CD4-positive, alpha-beta T cell treated with Interferon gamma for 1 hour (primary cell): Measurements from ENCODE around the gene TMEM217.
"Not testable (repeated sequence)": the region's sequence is repeated elsewhere in the genome, so short reads cannot be mapped to it uniquely, and the experiment has no call there.

Source experiments
- DNase-seq: peaks from one replicate; pipeline ENCODE4 v3.0.0-alpha.2; 2020

Gene TMEM217

DNA sequence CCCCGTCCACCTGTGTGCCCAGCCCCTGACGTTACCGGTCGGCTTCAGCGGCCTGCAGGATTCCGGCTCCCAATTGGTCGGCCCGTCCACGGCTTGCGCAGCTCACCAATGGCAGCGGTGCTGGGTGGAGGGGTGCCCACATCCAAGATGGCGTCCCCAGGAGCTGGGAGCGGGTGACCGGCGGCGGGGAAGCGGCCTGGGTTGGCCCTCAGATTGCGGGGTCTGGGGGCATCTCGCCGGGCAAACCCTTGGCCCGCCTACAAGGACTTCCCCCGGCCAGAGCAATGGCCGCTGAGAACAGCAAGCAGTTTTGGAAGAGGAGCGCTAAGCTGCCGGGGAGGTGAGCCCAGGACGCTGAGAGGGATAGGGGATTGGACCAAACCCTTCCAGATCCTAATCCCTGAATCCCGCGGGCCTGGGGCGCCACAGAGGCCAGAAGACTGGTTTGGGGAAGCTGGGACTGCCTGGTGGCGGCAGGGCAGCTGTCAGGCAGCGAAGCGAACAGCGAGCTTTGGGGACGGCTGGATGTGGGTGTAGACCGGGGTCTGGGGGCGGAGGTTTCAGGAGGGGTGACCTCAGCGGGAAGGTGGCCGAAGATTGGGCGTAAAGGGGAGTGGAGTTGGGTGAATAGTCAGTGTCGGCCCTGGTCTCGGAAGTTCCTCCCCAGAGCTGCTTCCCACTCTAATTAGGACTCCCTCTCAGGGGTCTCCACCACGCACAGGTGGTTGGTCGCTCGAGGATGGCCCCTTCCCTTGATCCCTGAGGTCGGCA lies at the start of gene TMEM217, which contains the start of gene TBC1D22B:
Gene TMEM217 (minus strand): TSS at position 511 of the 771 bp plus-strand sequence. CDS start 39,114 bp downstream, outside the sequence.
Gene TBC1D22B (plus strand): TSS at position 139 of the 771 bp plus-strand sequence. CDS start 146 bp downstream, at position 285.
- peak; percentile 94 for DNase-seq

DNA sequence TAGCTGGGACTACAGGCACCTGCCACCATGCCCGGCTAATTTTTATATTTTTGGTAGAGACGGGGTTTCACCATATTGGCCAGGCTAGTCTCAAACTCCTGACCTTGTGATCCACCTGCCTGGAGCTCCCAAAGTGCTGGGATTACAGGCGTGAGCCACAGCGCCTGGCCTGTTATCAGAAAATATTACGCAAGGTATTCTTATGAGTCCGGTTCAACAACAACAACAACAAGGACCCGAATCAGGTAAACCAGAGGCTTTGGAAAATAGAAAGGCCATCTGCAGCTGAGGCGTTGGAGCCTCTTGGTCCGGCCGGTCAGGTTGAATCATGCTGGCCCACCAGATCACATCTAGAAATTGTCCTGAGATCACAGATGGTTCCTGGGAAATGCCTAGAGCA lies 49.5 kb upstream of the TMEM217 start:
- not testable (repeated sequence) for DNase-seq

DNA sequence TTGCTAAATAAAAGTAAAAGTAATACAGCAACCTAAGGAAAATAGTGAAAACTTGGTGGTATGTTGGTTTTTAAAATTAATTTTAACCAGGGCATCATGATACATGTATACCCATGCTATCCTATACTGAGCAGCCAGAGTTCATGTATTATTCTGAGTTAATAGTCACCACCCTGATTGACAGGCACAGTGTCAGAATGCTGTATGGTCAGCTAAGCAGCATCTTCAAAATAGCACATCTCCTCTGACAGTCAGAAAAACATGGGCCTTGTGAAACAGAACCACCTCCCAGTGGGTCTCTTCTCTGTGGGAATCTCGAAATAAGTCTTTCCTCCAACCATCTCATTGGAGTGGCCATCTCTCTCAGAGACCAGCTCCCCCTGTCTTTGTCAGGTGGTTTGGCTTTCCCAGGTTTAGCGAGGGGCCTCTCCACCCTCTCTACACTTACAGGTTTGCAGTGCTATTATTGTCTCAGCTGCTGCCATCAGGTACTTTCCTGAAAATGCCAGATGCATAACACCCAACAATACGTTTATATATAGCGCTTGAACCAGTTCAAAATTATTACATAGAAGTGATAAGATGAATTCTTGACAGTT lies 48.8 kb upstream of the TMEM217 start:
- DNase-seq = no peak

DNA sequence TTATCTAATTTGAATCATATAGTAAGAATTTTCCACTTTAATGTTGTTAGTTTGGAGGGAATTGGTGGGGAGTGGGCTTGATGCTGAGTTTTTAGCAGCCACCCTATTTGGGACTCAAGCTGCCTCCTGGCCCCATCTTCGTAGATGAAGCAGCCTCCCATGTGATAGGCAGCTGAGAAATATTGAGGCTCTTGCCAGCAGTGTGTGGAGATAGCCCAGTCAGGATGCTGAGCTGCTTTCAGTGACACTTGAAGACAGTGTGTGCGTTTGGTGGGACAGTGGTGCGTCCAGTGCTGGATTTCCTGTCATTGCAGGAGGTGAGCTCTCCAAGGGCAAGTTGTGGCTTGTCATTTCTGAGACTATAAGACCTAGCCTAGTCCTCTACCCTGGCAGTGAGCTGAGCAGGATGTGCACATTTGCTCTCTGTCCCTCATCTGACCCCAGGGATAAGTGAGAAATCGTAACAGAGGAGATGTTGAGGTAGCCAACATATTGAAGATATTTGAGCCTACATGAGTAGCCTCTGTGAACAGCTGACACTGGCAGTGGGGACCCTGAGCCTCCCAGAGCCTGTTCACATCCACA lies 48.0 kb upstream of the TMEM217 start:
- no peak for DNase-seq

DNA sequence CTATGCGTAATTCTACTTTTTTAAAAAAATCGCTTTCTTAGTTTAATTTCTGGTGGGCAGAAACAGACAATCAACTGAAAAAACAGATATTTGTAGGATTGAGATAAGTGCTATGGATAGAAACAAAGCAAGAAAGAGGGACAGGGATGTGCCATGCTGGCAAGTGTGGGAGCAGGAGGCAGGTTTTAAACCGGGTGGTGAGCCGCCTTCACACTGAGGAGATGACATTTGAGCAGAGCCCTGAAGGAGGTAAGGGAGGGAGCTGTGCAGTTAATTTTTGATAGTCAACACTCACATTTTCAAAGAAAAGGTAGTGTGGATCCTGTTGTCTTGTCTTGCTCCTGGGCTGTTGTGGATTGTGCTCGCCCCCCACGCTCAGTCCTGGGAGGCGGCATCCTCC lies 46.8 kb upstream of the TMEM217 start:
- no peak for DNase-seq

DNA sequence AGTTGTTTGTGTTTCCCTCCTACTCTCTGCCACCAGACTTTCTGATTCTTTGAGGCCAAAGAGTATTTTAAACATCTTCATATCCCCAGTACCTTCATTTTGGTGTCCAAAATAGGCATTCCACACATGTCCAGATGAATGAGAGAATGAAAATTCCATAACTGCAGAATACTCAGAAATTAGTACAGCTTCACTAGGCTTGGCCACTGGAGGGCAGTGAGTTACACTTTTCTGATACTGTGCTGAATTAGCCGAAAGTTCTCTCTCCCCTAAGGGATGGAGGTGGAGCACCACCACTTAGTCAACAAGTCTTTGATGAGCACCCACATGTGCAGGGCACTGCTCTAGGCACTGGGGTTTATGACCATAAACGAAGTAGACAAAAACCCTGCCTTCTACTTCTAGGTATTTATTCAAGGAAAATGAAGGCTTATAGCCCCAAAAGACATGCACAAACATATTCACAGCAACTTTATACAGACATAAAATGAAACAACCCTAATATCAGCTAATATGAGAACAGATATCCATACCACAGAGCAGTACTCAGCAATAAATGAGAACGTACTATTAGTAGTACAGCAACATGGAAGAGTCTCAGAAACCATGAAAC lies 46.1 kb upstream of the TMEM217 start:
- no peak for DNase-seq

DNA sequence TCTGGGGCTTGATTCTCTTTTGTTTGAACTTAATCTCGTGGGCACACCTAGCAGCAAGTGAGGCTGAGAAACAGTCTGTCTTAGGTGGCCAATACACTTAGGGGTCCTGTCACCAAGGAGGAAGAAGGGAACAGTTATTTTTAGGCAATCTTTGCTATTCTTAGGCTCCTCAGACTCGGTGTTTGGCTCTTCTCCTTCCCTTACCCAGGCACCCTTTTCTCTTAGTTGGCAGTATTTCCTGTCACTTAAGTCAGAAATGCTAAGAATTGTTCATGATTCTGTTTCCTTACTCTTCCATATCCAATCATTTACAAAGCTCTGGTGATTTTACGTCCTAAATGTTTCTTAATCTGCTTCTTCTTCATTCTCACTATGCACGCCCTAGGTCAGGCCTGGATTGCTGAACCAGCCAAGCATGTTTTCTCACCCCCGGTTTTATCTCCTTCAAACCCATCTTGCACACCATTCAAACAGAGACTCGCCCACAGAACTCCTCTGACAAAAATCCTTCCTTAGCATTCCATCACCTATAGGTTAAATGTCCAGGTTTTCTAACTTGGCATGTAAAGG lies 45.2 kb upstream of the TMEM217 start:
- no peak for DNase-seq

DNA sequence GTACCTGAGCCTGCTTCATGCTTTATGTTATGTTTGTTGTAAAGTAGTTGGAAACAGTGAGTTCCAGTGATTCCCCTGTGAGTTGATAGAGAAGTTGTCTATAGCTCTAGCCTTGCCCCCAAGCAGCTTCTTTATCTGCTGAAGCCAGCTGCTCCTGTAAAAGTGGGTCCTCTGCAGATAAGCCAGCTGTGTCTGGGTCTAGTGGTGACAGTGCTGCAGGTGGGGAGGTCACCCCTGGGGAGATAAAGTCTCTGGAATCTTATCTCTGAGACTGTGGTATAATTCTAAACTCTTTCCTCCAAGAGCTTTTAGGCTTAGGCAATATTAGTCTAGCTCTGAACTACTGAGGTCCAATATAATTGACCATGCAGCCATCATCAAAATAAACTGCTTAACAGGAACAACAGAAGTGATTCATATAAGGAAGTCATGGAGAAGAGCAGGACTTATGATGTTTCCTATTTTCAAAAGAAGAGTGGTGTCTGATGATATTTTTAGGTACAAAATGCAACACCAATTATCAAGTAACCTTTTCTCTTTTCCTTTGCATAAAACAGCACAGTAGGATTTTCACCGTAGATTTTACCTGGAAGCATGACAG lies 44.2 kb upstream of the TMEM217 start:
- no peak for DNase-seq

DNA sequence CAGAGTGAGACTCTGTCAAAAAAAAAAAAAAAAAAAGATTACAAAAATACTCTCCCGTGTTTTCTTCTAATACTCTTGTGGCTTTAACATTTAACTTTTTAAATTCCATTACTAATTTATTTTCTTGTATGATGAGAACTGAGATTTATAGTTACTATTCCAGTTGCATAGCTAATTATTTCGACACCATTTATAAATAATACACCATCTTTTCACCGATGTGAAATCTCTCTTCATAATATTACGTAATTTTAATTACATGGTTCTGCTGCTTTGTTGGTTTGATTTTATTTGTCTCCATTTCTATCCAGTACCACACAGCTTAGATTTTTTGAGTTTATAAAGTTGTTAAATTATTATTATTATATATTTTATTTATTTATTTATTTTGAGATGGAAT lies 42.0 kb upstream of the TMEM217 start:
- no peak for DNase-seq

DNA sequence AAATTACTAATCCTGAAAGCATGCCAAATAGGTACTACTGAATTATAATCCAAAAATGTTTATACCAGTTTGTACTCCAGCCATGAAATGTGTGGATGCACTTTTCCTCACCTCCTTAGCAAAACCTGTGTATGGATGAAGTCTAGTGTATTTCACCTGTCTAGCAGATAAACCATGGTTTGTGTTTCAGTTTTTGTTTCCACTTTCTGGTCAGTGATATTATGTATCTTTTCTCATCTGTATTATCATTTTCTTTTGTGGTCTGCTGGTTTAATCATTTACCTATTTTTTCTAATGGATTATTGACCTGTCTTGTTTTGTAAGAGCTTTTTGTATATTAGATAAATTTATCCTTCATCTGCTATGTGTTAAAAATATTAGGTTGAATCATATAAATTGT lies 41.0 kb upstream of the TMEM217 start:
- no peak for DNase-seq

DNA sequence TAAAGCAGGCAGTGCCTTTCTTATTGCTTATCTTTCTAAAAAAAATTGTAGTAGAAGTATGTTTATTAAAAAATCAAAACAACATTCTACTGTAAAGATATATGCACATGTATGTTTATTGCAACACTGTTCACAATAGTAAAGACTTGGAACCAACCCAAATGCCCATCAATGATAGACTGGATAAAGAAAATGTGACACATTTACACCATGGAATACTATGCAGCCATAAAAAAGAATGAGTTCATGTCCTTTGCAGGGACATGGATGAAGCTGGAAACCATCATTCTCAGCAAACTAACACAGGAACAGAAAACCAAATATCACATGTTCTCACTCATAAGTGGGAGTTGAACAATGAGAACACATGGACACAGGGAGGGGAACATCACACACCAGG lies 39.7 kb upstream of the TMEM217 start:
- DNase-seq = not testable (repeated sequence)

DNA sequence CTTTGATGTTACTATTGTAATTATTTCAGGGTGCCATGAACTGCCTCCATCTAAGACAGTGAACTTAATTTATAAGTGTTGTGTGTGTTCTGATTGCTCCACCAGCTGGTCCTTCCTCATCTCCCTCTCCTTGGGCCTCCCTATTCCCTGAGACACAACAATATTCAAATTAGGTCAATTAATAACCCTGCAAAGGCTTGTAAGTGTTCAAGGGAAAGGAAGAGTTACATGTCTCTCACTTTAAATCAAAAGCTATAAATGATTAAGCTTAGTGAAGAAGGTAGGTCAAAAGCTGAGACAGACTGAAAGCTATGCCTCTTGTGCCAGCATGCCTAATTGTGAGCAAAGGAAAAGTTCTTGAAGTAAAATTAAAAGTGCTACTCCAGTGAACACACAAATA lies 35.5 kb upstream of the TMEM217 start:
- DNase-seq = no peak

DNA sequence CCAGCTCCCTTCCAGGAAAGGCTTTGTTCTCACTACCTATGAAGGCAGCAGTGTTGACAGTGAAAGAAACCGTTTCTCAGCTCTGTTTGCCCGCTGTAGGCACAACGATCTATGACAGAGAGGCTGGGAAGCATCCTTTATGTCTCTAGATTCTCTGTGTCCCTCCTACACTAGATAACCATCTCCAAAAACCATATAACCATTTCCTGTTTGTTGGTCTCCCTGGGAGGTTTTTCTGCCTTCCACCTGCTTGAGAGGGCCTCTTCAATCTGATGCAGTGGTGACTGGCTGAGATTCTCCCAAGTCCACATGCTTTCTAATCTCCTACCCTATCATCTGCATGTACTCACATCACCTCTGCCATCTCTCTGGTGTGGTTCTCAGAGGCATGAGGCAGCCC lies 32.0 kb upstream of the TMEM217 start:
- no peak for DNase-seq

DNA sequence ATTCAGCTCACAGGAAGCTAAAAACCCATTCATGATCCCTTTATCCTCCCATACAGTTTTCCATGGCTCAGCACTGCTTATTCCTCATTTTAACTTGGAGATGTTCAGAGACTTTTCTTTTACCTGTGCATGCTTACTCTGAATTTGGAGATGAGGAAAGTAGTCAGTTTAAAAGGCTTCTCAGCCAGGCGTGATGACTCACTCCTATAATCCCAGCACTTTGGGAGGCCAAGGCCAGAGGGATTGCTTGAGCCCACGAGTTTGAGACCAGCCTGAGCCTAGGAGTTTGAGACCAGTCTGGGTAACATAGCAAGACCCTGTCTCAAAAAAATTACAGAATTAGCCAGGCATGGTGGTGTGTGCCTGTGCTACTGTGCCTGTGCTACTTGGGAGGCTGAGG lies 30.3 kb upstream of the TMEM217 start:
- no peak for DNase-seq

DNA sequence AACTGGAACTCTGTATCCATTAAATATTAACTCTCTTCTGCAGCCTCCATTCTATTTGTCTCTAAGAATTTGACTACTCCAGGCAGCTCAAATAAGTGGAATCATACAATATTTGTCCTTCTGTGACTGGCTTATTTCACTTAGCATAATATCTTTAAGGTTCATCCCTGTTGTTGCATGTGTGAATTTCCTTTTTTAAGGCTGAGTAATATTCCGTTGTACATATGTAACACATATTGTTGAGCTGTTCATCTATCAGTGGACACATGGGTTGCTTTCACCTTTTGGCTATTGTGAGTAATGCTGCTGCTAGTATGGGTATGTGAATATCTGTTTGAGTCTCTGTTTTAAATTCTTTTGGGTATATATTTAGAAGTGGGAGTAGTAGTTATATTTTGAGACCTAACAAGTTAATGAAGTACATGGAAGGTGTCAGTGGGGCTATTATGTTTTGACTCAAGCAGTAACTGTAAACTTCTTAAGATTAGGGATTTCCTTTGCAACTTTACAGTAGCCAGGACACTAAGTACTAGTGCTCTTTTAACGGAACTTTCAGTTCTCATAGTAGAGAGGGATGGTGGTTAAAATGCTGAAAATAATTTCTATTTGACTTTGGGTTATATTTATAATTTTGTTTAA lies 29.7 kb upstream of the TMEM217 start:
- DNase-seq = no peak

DNA sequence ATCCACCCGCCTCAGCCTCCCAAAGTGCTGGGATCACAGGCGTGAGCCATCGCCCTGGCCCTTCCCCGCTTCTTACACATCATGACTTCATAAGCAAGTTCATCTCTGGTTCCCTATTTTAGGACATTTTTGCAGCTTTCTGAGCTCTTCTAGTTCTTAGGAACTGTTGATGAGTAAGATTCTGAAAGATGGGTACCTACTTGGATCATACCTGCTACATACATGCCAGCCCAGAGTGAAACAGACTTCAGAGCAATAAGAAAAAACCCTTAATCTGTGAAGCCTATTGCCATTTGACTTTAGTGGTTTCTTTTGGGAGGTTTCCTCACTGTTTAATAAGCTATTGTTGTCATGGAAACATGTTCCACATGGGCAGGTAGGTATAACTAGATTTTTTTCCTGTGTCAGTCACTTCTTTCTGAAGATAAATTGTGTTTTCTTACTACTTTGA lies 27.9 kb upstream of the TMEM217 start:
- DNase-seq = no peak

DNA sequence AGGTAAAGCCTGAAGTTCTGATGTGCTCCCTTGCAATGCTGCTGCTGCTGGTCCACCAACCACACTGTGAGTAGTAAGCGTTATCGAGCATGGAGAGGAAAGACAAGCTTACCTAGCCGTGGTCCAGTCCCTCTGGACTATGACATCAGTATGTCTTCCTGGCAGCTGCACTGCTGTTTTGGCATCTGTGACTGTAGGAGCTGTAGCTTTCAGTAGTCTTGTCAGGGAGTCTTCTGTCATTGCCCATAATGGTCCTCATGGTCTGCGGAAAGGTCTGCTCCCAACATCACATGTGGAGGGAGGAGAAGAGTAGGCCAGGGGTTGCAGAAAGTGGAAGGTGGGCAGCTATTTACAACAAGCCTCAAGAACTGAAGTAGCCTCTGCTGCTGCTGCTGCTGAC lies 26.8 kb upstream of the TMEM217 start:
- no peak for DNase-seq

DNA sequence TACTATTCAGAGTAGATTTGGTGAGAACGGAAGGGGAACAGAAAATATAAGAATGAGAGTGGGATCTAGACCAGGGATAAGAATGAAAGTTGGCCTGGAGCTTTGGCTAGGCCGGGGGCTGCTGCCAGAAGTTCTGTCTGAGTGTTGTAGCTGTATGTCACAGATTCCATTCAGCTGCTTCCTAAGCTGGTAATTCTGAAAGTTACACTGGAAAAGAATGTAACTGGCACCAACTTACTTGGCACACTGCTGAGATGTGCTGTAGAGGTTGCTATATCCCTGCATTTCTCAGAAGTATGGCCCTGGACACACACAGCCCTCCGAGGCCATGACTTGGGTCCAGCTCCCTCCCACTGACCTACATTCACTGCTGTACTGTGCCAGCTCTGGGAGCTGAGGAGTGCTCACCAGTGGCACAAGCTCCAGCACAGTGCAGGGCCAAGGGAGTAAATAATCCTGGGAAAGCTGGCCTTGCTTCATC lies 25.8 kb upstream of the TMEM217 start:
- DNase-seq = no peak

DNA sequence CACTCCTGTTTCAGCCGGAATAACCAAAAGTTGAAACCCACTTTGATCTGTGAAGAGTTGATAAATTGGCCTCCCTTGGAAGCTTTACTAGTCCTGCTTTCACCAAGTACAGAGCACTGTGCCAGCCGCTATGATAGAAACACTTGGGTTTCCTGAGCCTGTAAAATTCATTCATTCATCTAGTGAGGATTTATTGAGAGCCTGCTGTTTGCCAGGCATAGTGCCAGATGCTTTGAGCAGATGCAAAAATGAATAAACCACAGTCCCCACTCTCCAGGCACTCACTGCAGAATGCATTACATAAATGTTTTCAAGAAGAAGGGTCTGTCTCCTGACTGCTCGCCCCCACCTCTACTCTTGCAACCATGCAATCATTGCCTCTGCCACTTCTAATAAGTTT lies 25.3 kb upstream of the TMEM217 start:
- no peak for DNase-seq

DNA sequence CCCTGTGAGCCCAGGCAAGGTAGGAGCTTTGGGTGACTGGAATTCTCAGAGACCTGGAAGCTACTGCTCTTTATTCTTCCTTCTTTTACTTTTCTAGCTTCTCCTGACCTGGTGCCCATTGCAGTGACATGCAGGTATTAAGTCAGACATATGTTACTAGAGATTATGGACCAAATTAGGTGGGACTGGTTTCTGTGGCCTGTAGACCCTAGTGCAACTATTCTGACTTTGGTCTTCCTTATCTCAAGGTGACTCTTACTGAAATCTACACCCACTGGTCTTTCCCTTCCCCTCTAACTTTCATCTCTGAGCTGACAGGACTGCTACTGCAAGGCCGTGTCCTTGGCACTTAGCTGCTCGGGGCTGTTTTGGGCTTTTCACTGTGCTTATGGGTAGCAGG lies 24.4 kb upstream of the TMEM217 start:
- DNase-seq = no peak

DNA sequence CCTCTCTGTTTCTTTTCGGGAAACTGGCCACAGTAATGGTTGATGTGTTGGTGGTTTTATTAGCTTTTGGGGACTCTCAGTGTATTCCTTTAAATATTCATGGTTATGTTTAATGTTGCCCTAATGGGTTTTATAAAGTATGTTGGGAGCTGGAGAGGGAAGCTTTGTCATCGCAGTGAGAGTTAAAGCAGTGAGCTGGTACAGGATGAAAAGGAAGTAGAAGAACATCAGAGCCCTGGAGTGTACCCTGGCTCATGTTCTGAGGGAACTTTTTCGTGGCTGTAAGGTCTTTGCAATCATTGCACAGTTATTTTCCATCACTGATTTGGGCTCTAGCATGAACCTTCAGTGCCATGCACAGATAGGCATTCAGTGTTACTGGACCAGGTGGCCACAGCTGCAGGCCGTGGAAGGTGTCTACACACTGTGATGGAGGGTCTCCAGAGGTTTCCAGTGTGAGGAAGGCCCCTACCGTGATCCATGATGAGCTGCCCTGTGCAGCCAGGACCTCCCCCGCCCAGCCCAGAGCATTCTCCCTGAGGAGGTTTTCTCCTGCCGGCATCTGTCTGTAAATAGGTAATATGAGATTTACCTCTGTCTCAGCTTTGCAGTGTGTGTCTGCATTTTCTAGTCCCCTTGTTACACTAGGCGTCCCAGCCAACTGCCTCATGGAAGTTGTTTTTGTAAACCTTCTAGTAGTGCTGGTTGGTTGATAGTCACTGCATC lies 22.4 kb upstream of the TMEM217 start:
- DNase-seq = no peak
